SK-N-SH (cell line): ENCODE results near the gene NPFF.

Source experiments
- CTCF ChIP-seq: fragments of 200-600 bp; sonication (generic); IDR thresholded peaks from 2 replicates; pipeline ENCODE4 v1.6.1; 2017; ENCODE audit warnings: antibody characterized with exemption, mild to moderate bottlenecking, moderate library complexity
- EZH2phosphoT487 ChIP-seq: fragments of 200-600 bp; sonication (generic); IDR thresholded peaks from 2 replicates; pipeline ENCODE4 v1.6.1; 2017; ENCODE audit warnings: low read depth, mixed run types, mild to moderate bottlenecking, antibody characterized with exemption, moderate library complexity, borderline replicate concordance
- FOXJ3 ChIP-seq: sonication (generic); formaldehyde crosslinking; IDR thresholded peaks from 2 replicates; pipeline ENCODE4 v1.5.1; 2020; ENCODE audit warnings: mild to moderate bottlenecking, missing genetic modification reagents
- JUND ChIP-seq: IDR thresholded peaks from 2 replicates; pipeline ENCODE4 v1.4.0; 2012
- RAD21 ChIP-seq: IDR thresholded peaks from 2 replicates; pipeline ENCODE4 v1.6.1; 2012; ENCODE audit warnings: mild to moderate bottlenecking, low read length
- YY1 ChIP-seq: IDR thresholded peaks from 2 replicates; pipeline ENCODE4 v1.4.0; 2012; ENCODE audit warnings: low read depth, mild to moderate bottlenecking

GRCh38 chr12:53472056-53472582 lies 35.2 kb downstream of the NPFF start:
- TF ChIP-seq JUND, result no peak
- TF ChIP-seq YY1, result no peak
- TF ChIP-seq CTCF, result no peak
- TF ChIP-seq RAD21, result no peak
- no peak for TF ChIP-seq FOXJ3 (CRISPR knock-in tag)
- no peak for TF ChIP-seq EZH2phosphoT487
